Measurements from ENCODE around the gene LRRC71. TPM values are rescaled to one million over a fixed set of nuclear protein-coding genes. Genes with fewer than 3 reads are reported as not detected.

Gene LRRC71
- total RNA-seq, 1 donor from 2014 or later: not detected

DNA sequence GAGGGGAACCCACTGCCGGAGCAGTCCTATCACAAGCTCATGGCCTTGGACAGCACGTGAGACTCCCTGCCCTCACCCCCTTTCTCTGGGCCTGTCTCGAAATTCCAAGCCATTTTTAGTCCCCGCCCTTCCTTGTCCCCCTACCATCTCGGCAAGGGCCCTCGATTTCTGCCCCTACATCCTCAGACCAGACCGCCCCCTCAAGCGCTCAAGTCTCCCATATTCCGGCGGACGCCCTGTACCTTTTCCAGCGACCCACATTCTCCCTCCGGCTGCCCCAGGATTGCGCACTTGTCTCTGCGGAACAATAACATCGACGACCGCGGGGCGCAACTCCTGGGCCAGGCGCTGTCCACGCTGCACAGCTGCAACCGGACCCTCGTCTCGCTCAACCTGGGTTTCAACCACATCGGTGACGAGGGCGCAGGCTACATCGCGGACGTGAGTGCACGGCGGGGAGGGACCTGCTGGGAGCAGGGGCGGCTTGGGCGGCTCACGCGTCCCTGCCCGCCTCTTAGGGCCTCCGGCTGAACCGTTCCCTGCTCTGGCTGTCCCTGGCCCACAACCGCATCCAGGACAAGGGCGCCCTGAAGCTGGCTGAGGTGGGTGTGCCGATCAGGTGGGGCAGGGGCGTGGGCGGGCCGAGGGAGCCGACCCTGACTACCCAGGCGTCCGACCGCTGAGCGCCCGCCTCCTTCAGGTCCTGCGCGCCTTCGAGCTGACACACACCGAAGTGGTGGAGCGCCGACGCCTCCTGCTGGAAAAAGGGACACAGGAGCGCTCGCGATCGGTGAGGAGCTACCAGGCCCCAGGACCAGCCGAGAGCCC, 7.0 kb downstream of the LRRC71 start:
- peak; percentile 68 for TF ChIP-seq CTCF (conservative IDR thresholded peaks at IDR 0.05; ENCODE audit: low read depth, low read length)
- H3K4me3 ChIP-seq (ENCODE audit: low read depth, low read length): peak overlapping the region; percentile 47
- DNase-seq (ENCODE audit: low read depth): no peak

GRCh38 chr1:156928043-156928602, 7.7 kb downstream of the LRRC71 start:
- TF ChIP-seq CTCF (conservative IDR thresholded peaks at IDR 0.05; ENCODE audit: low read depth, low read length): peak; percentile 7
- DNase-seq (ENCODE audit: low read depth): no peak
- H3K4me3 ChIP-seq (ENCODE audit: low read depth, low read length): no peak overlapping the region

DNA sequence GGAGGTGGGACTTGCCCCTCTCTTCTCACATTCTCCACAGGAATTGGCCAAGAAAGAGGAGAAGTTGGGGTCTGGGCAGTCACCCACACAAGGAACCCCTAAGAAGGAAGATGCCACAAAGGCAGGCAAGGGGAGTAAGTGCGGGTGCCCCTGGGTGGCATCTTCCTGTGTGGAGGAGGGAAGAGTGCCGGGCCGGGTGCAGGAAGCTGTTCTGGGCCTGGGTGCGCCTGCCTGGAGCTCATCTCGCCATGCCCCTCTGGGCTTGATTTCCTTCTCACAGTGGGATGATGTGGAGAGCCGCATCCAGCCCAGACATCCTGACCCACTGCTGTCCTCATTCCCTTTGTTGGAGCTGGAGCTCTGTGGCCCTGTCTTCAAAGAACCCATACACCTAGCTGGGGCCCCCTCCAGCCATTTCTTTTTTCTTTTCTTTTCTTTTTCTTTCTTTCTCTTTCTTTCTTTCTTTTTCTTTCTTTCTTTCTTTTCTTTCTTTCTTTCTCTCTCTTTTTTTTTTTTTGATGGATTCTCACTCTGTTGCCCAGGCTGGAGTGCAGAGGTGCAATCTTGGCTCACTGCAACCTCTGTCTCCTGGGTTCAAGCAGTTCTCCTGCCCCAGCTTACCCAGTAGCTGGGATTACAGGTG, 9.3 kb downstream of the LRRC71 start:
- no peak overlapping the region for H3K4me3 ChIP-seq (ENCODE audit: low read depth, low read length)
- TF ChIP-seq CTCF (conservative IDR thresholded peaks at IDR 0.05; ENCODE audit: low read depth, low read length): no peak
- no peak for DNase-seq (ENCODE audit: low read depth)

DNA sequence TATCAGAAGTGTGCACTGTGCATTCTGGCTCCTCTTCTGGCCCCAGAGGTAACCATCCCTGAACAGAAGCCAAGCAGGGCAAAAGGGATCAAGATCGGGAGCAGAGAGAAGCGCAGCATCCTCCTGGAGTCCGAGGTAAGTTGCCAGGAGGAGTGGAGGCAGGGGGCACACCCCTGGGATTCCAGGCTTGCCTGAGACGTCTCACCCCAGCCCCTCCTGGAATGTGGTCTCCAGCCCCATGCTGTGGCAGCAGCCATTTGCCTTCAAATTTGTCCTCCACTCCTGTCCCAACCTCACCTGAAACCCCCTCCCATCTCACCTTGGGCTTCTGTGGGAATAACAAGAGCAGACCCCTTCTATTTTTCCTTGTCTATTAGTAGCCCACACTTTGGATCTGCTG, 10.1 kb downstream of the LRRC71 start:
- no peak overlapping the region for H3K4me3 ChIP-seq (ENCODE audit: low read depth, low read length)
- no peak for DNase-seq (ENCODE audit: low read depth)
- TF ChIP-seq CTCF (conservative IDR thresholded peaks at IDR 0.05; ENCODE audit: low read depth, low read length): no peak

DNA sequence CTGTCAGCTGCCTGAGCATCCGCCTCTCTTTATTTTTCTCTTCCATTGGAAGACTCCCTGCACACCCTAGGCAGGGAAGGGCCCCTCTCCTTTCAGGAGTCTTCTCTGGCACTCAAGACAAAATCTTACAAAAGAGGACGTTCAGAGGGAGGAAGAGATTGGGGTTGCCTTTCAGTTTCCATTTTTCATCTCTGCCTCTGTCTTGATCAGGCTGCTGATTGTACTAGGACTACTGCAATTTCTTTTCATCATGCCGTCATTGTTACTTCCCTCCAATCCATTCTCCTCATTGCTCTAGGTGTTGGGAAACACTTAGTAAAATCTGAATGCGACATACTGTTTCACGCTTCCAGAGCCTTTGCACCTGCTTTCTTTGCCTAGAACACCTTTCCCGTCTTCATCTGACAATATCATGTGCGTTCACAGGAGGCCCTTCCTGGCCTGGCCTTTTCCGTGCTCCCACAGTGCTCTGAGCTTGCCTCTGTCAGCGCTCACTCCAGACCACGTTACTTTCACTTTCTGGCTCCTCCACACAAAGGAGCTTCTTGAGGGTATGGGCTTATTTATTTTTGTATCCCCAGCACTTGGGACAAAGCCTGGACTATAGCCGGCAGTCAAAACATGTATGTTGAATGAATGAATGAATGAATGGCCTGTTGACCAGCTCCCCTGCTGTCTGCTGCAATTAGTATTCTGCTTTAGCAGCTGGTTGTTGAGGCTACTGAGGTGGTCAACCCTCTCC, 10.9 kb downstream of the LRRC71 start:
- DNase-seq (ENCODE audit: low read depth): no peak
- TF ChIP-seq CTCF (conservative IDR thresholded peaks at IDR 0.05; ENCODE audit: low read depth, low read length): no peak
- no peak overlapping the region for H3K4me3 ChIP-seq (ENCODE audit: low read depth, low read length)

GRCh38 chr1:156931974-156932710, 11.7 kb downstream of the LRRC71 start:
- no peak for DNase-seq (ENCODE audit: low read depth)
- no peak overlapping the region for H3K4me3 ChIP-seq (ENCODE audit: low read depth, low read length)
- no peak for TF ChIP-seq CTCF (conservative IDR thresholded peaks at IDR 0.05; ENCODE audit: low read depth, low read length)
